Stimulated activated CD8-positive, alpha-beta memory T cell treated with anti-CD3 and anti-CD28 coated beads, Interleukin-7, amount 100 ng/mL, for 1 hour (primary cell): ENCODE data around the gene P2RX6.
"Not testable (repeated sequence)": the region's sequence is repeated elsewhere in the genome, so short reads cannot be mapped to it uniquely, and the experiment has no call there.

ENCODE experiments used
- DNase-seq, 2 donors: peaks; one replicate each; pipeline ENCODE4 v3.0.0-alpha.2; 2020; ENCODE audit warnings: low read depth in 2 of 2

P2RX6 gene

DNA sequence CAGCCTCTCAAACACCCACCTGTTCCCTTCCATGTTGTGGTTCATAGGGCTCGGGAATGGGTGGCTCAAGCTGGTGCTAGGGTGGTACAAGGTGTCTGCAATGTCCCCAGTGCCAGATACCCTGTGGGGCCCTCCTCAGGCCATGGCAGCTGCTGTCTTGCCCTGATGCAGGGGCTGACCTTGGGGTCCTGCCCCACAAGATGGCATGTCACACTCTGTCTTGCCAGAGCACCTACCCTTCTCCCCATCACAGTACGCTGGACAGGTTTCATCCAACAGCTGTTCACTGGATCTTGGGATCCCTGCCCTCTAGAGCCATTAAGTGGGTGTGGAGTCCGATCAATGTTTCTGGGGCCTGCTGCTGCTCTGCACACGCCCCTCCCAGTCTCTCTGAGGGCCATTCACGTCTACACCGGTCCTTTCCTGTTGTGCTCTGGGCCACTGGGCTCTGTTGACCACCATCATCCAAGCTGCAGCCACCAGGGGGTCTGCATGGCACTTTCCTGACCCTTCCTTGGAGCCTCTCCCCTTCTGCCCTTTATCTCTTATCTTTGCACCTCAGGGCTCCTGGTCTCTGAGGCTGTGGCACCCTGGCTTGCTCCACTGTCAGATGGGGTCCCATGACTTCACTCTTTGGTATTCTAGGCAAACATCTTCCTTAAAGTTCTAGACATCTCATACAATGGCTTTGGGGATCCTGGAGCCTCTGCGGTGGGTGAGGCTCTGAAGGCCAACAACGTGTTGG, 37.9 kb downstream of the P2RX6 start:
- no peak for DNase-seq

DNA sequence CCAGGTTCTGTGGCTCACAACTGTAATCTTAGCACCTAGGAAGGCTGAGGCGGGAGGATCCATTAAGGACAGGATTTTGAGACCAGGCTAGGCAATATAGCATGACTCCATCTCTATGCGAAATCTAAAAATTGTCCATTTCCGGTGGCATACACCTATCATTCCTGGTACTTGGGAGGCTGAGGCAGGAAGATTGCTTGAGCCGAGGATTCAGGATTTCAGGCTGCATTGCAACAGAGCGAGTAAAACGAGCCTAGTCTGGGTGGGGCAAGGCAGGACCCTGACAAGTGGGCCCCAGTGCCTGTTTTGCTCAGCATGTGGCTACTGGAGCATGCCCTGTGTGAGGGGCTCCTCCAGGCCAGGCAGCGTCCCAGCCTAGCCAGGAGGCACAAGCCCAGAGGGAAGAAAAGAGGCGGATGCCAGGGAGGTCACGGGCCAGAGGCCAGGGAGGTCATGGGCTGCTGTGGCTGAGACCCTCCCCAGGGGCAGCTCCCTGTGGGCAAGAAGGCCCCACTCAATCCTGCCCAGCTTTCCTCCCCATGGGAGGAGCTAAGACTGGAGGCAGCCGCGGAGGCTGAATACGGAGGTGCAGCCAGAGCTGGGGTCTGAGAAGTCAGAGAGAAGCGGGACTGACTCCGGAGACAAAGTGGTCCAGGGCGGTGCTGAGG, 39.2 kb downstream of the P2RX6 start:
- DNase-seq: no peak

DNA sequence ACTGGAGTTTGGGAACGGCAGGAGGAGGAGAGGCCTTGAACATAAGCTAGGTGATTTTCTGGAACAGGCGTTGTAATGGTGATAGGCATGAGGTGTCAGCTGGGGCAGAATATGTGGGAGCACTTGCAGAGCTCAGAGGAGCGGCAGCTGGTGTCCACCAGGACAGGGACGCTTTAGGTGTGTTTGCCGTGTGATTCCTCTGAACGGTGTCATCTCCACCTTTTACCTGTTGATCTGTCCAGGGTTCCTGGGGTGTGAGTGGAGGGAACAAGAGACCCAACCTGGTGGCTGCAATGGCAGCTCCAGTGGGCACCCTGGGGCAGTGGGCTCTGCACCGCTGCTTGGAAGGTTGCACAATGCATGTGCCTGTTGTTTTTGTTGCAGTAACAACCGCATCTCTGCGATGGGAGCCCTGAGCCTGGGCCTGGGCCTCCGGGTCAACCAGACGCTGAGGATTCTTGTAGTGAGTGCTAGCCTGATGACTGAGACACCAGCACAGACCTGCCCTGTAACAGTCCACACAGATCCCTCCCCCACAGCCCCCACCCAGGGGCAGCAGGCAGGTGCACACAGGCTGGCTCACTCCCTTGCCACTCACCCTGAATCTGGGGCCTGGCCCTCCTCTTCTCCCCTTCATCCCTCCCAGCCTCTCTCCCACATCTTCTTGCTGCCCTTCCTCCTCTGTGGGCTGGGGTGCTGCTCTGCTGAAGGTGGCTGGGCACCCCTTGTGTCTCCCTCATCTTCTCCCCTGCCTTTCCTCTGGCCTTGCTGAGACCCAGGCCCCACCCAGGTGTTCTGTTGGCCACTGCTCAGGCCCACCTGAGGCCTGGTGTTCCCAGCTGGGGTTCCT, 40.0 kb downstream of the P2RX6 start:
- DNase-seq: no peak

DNA sequence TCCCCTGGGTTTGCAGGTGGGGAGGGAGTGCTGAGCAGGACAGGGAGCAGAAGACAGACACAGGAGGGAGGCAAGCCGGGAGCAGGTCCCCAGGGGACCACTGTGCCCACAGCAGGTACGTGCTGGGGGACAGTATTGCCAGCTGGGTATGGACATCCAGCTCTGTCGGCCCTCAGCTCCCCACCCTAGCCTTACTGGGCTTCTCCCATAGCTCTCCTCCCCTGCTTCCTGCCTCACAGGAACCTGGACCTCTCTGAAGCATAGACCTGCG, 40.5 kb downstream of the P2RX6 start:
- DNase-seq: no peak

DNA sequence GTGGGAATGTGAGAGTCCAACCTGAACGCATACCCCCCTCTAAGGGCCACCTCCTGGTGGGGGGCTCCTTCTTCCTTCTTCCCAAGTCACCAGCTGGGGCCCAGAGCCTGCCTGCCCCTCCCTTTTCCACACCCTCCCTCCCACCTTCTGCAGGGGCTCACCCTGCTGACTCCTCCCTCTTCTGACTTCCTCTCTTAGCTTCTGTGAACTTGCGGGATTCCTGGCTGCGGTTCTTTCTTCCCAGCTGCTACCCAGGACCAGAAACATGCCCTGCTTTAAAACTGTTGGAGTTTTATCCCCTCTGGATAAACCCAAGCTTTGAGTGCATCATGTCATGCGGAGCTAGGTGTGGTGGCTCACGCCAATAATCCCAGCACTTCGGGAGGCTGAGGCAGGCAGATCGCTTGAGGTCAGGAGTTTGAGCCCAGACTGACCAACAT, 40.9 kb downstream of the P2RX6 start:
- no peak for DNase-seq

DNA sequence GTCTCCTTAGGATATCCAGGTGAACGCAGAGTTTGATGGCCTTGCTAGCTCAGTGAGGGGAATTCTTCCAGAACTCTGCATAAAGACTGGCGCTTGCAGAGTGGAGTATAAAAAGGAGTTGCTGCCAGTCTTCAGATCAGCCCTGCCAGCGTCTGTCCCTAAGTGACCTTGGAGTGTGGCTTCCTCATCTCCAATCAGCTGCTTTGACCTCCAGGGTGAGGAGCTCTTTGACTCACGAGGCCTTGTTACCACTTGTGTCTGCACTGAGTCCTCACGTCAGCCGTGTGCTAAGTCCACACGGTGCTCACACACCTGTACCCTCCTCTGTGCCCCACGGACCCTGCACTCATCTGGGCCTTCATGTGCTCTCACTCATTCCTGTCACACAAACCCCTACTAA, 45.4 kb downstream of the P2RX6 start:
- DNase-seq: not testable (repeated sequence)

DNA sequence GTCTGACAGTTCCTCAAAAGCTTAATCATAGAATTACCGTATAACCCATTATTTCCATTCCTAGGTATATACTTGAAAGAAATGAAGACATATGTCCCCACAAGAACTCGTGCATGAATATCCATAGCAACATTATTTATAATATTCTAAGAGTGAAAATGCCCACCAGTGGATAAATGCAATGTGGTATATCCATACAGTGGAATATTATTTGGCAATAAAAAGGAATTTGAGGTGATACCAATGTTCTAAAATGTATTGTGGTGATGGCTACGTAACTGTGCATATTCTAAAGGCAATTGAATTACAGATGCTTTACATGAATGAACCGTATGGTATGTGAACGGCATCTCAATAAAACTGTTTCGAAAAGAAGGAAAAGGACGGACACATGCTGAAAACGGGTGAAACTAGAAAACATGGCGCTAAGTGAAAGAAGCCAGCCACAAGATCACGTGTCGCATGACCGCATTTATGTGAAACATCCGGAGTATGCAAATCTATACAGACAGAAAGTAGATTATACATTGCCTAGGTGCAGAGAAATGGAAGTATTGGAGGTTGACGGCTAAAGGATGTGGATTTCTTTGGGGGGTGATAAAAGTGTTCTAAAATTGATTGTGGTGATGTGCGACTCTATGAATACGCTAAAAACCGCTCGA, 46.8 kb downstream of the P2RX6 start:
- DNase-seq: not testable (repeated sequence)

DNA sequence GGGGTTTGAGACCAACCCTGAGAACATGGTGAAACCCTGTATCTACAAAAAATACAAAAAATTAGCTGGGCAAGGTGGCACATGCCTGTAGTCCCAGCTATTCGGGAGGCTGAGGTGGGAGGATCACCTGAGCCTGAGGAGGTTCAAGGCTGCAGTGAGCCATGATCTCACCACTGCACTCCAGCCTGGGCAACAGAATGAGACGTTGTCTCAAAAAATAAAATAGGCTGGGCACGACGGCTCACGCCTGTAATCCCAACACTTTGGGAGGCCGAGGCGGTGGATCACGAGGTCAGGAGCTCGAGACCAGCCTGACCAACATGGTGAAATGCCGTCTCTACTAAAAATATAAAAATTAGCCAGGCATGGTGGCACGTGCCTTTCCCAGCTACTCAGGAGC, 49.5 kb downstream of the P2RX6 start:
- DNase-seq: not testable (repeated sequence)

DNA sequence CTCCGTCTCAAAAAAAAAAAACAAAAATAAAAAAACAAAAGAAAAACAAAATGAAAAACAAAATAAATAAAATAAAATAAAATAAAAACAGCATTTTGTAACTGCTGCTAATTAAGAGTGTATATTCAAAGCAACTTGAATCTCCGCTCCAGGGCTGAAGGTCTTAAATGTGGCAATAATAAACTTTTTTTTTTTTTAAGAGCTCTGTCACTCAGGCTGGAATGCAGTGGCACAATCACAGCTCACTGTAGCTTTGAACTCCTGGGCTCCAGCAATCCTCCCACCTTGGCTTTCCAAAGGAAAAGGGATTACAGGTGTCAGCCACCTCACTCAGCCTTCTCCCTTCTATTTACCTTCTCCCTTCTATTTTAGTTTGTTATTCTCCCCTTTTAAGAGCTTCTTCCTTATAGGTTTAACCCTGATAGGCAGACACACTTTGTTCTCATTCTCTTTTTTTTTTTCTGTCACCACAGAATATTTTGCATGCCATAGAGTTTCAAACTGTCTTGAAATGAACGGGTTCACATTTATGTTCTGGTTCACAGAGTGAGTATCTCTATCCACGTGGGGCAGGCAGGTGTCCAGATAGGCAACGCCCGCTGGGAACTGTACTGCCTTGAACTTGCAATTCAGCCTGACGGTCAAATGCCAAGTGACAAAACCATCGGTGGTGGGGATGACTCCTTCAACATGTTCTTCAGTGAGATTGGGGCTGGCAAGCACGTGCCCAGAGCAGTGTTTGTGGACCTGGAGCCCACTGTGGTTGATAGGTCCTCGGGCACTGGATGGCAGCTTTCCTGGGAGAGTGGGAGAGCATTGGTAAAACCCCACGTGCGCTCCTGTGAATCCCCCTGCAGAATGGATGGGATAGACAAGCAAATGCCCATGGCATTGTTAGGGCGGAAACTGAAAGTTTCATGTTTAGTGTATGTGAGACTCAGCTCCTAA, 50.2 kb downstream of the P2RX6 start:
- DNase-seq: no peak

DNA sequence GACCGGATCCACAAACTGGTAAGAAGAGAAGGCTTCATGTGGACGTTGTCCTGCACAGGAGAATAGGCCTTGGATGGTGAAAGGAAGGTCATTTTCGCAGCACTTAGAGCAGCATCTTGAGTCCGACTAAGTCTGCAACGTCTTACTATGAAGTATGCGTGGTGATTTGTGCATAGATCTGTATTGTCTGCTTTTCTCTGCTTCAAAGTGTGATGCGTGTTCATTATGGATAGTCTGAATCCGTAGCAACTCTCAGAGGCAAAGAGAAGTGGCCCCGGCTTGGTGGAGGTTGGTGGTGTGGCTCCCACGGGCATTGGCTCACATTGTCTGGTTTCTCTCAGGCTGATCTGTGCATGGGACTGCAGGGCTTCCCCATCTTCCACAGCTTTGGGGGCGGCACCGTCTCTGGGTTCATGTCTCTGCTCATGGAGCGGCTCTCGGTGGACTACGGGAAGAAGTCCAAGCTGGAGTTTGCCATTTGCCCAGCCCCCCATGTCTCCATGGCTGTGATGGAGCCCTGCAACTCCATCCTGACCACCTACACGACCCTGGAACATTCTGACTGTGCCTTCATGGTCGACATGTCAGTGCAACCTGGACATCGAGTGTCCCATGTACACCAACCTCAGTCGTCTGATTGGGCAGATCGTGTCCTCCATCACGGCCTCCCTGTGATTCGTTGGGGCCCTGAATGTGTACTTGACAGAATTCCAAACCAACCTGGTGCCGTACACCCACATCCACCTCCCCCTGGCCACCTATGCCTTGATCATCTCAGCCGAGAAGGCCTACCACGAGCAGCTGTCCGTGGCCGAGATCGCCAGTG, 52.3 kb downstream of the P2RX6 start:
- no peak for DNase-seq

DNA sequence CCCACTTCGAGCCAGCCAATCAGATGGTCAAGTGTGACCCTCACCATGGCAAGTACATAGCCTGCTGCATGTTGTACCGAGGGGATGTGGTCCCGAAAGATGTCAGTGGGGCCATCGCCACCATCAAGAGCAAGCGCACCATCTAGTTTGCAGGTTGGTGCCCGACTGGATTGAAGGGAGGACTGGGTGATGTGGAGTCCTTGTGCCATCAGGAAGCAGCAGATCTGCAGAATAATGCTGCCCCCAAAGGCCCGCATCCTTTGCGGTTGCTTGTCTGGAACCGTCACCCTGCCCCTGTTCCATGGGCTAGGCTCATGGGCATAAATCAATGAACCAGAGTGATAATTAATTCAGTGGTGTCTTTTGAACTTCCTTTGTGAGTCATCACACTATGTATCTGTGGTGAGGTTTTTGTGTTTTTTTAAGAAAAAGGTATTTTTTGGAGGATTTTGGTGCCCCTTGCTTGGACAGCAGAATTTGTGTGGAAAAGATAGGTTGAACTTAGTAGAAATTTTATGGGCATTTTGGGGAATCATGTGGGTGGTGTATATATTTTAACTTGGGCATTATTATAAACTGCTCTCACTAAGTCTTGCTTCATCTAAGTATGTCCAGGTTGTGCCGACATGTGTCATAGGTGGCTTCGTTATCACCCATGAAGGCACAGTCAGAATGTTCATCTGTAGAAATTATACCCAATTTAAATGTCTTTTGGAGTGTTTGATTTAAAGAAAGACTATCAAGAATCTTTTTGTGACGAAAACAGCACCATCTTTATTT, 53.1 kb downstream of the P2RX6 start:
- DNase-seq: no peak

DNA sequence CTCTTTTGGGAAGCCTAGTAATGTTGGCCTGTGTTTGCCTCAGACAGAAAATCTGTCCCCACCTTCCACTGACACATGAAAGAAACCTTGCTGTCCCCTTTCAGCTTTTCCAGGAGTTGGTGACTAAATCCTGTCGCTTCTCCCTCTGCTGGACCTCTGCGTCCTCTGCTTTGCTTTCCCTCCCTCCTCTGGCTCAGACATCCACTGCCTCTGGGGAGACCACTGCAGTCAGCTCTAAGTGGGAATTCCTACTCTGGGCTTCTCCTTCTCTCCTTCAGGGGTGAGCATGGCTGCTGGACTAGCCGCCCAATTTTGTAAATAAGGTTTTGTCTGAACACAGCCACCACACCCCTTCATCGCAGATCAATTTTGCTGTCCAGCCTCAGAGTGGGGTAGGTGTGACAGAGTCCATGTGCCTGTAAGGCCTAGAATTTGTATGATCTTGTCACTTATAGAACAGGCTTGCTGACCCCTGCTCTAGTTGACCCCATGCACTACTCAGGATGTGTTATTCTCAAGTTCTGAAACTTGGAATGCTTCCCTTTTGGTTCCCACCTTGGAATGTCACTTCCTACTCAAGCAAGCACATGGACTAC, 53.8 kb downstream of the P2RX6 start:
- DNase-seq: no peak

DNA sequence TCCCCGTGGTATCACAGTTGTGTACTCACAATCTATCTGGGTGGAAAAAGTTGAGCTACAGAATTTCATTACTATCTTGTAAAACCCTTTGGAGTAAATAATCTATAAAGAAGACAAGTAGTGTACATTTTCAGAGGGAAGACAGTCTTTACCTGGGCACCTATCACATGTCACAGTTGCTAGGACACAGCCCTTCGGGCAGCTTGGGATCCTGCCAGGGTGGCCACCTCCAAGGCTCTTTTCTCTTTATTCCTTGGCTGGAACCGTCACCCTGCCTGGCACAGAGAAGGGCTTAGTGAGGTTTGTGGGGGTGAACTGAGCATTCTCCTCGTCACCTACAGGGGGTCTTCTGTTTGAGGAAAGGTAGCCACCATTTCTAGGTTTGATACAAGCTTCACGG, 54.4 kb downstream of the P2RX6 start:
- no peak for DNase-seq

DNA sequence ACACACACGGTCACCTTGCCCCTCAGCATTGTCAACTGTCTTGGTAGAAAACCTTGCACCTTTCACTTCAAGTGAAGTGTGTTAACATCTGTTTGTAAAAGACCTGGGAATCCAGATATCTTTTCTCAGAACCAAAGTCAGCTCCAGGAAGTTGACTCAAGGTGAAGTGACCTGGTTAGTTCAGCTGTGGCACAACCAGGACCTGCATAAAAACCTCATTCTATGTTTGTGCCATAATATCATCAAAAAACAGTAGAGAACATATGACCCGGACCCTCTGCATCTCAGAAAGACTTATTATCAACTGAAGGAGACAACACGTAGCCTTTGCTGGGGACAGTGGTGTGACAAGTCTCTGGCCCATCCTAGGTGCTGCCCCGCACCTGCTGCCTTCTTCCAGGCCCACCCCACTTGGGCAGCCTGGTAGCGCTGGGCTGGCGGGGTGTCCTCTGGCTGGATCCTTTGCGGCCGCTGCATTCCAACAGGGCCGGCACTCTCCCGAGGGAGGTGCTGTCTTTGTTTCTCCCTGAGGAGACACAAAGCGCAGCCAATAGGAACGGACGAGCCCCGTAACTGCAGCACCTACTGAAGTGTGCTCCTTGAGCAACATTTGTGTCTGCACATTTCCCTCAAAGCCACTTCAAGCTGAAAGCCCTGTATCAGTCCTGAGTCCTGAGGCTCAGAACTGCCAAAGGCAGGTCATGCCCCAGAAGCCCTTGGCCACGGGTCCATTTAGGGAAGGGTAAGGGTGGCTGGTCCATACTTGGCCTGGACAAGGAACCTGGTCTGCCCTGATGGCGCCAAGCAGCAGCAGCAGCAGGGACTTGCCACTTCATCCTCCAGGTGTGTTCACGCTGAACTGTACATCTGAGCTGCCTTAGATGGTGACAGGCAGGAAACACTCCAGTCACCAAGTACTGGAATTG, 56.0 kb downstream of the P2RX6 start:
- no peak for DNase-seq

DNA sequence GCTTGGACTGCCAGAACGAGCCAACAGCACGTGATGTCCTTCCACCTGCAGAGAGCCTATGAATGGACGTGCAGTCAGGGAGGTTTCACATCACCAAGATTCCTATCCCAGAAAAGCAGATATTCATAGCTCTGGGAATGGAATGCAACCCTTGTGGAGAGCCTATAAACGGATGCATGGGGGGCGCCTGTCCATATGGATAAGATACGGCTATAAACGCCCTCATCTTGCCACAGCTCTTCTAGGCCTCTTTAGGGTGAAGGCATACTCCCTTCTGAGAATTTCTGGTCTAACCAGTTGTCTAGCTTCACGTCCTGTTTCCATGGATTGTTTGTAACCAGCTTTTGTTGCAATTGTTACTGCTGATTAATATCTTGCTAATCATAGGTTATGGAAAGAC, 56.8 kb downstream of the P2RX6 start:
- DNase-seq: not testable (repeated sequence)

DNA sequence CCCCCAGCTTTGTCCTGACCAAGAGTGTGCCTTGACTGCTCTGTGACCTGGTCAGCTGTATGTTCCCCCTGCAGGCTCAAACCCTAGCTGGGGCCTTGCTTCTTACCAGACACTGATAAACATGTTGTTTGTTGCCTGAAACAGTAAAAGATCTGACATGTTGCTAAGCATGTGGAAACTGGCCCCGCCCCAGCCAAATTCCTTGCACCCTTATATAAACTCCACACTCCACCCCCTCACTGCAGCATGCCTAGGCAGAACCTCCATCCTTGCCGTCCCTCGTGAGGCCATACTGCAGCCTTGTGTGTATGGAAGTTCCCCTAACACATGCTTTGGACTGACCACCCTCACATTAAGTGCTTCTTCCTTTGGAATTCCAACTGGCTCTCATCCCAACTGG, 58.1 kb downstream of the P2RX6 start:
- no peak for DNase-seq

DNA sequence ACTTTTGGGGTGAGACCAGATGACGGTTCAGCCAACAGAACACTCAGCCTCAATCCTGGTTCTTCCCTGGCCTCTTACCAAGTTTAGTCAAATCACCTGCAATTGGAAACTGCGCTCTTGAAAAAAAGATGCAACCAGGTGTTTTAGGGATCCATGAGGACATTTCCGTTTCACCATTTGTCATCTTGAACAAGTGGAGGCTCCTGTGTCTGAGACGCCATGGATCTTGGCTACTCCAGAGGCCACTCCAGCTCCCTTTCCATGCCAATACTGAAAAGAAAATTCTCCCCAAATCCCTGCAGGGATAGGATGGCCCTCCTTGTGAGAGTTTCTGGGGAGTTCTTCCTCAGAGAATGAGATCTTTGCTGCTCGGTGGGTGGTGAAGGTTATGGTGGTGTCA, 58.5 kb downstream of the P2RX6 start:
- DNase-seq: no peak

DNA sequence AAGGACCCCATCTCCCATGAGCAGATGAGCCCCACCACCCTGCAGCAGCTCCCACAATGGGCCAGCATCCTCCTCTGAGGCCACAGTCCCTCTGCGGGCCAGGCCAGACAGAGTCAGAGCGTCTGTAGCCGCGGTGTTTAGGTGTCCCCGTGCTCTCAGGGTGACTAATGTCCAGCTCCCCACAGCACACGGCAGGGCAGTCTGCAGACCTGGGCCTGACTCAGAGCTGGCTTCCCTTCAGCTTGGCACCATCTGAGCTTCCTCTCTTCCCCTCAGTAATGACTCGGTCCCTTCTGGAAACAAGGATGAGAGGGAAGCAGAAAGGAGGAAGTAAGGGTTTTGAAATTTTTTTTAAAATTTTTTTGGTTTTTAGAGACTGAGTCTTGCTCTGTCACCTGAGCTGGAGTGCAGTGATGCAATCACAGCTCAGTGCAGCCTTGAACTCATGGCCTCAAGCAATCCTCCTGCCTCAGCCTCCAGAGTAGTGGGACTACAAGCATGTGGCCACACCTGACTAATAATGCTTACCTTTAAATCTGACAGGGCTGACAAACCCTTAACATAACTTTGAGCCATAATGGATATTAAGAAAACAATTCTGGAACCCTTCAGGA, 59.2 kb downstream of the P2RX6 start:
- no peak for DNase-seq
